Mesothelial cell of epicardium (in vitro differentiated cells): ENCODE results near the gene TMEM234. TPM values are rescaled to one million over a fixed set of nuclear protein-coding genes. Genes with fewer than 3 reads are reported as not detected.

ENCODE experiments used
- DNase-seq, 2 experiments: peaks; one replicate each; pipeline ENCODE4 v3.0.0; 2021; ENCODE audit warnings: low spot score in 2 of 2; ENCODE audit not compliant: unreplicated experiment in 2 of 2
- H3K27ac Mint-ChIP-seq: 2 replicates; pipeline ENCODE4 v1.8.0; 2021; ENCODE audit warnings: mixed read lengths
- H3K27me3 Mint-ChIP-seq: 2 replicates; pipeline ENCODE4 v1.8.0; 2021; ENCODE audit warnings: low read depth, mixed read lengths
- H3K36me3 Mint-ChIP-seq: 2 replicates; pipeline ENCODE4 v1.8.0; 2021; ENCODE audit warnings: mixed read lengths
- H3K4me1 Mint-ChIP-seq: 2 replicates; pipeline ENCODE4 v1.8.0; 2021; ENCODE audit warnings: mixed read lengths
- H3K4me3 Mint-ChIP-seq: 2 replicates; pipeline ENCODE4 v1.8.0; 2021; ENCODE audit warnings: mild to moderate bottlenecking, moderate library complexity, mixed read lengths
- H3K9me3 Mint-ChIP-seq: 2 replicates; pipeline ENCODE4 v1.8.0; 2021; ENCODE audit warnings: mixed read lengths
- CTCF ChIP-seq: fragments of 200-600 bp; sonication (generic); IDR thresholded peaks from one replicate; pipeline ENCODE4 v1.5.0; 2021; ENCODE audit warnings: antibody characterized with exemption; ENCODE audit not compliant: unreplicated experiment
- total RNA-seq: library from RNA; stranded (reverse); gene quantifications from 3 replicates; pipeline ENCODE4 v1.2.1, GENCODE V29; 2021

TMEM234 gene
- total RNA-seq, 1 donor from 2014 or later, result 32.9 TPM

DNA sequence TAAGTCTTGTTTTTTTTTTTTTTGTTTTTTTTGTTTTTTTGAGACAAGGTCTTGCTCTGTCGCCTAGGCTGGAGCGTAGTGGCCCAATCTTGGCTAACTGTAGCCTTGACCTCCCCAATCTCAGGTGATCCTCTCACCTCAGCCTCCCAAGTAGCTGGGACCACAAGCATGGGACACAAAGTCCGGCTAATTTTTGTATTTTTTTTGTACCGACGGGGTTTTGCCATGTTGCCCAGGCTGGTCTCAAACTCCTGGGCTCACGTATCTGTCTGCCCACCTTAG lies 35.0 kb upstream of the TMEM234 start:
- no peaks in the 10 kb centered on the region for H3K36me3 Mint-ChIP-seq
- H3K27ac Mint-ChIP-seq, result no peak overlapping the region
- no peaks in the 10 kb centered on the region for H3K27me3 Mint-ChIP-seq
- H3K4me1 Mint-ChIP-seq, result no peaks in the 10 kb centered on the region
- no peak for DNase-seq
- no peak overlapping the region for H3K4me3 Mint-ChIP-seq
- no peak for TF ChIP-seq CTCF
- no peaks in the 10 kb centered on the region for H3K9me3 Mint-ChIP-seq

- Mint-ChIP-seq H3K4me1 (peaks cover 2% of the 10 kb centered on the region), H3K4me3 (no peak overlapping the region), H3K9me3 (no peaks in the 10 kb centered on the region), H3K27me3 (no peaks in the 10 kb centered on the region), H3K36me3 (no peaks in the 10 kb centered on the region), H3K27ac (no peak overlapping the region)
- no peak for TF ChIP-seq CTCF
- DNase-seq, result no peak
Observed at GRCh38 chr1:32256473-32257226, 34.5 kb upstream of the TMEM234 start.

- Mint-ChIP-seq H3K27me3 (no peaks in the 10 kb centered on the region), H3K4me1 (peaks cover 8% of the 10 kb centered on the region), H3K36me3 (no peaks in the 10 kb centered on the region), H3K27ac (no peak overlapping the region), H3K9me3 (no peaks in the 10 kb centered on the region), H3K4me3 (no peak overlapping the region)
- DNase-seq, result no peak
- TF ChIP-seq CTCF, result no peak
Observed at GRCh38 chr1:32255072-32256071, 33.2 kb upstream of the TMEM234 start.

DNA sequence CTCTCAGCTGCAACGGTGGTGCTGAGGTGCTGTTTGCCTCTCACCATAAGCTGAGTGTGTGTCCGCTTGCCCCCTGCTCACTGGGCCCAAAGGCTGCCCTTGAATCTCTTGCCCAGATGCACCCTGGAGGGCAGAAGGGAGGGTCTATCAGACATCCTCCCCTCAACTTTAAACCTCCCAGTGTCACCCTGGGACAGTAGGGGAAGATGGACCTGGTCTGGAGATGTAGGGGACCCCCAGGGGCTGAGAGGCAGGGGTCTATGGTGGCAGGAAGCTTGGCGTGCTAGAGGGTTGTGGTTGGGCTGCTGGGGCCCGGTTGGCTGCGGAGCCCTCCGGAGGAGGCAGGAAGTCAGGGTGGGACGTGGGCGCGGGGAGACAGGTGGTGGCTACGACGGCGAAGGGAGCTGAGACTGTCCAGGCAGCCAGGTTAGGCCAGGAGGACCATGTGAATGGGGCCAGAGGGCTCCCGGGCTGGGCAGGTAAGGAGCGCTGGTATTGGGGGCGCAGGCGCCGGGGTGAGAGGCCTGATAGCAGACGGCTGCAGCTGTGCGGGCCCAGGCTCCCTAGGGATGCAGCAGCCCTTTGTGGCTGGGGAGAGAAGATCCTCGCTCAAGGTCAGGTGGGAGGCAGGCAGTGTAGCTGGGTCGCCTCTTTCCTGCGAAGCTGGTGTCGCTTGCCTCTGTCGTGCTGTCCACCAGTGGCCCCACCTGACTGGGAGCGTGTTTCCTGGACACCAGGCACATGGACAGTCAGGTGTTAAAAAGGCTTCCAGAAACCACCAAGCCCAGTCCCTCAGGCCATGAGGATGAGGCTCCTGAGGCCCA lies 29.0 kb upstream of the TMEM234 start, which contains the start of gene LCK:
Gene LCK, plus strand, starts transcription at position 373 of the 824 bp plus-strand sequence. CDS start 23,065 bp downstream, outside the sequence.
- Mint-ChIP-seq H3K27me3 (no peaks in the 10 kb centered on the region), H3K4me1 (peaks cover 19% of the 10 kb centered on the region), H3K4me3 (no peak within 1 kb of the TSS), H3K9me3 (no peaks in the 10 kb centered on the region), H3K27ac (peak within 1 kb of the TSS; percentile 21), H3K36me3 (no peaks in the 10 kb centered on the region)
- no peak for DNase-seq
- TF ChIP-seq CTCF, result no peak

- no peak for DNase-seq
- no peak overlapping the region for H3K4me3 Mint-ChIP-seq
- no peaks in the 10 kb centered on the region for H3K27me3 Mint-ChIP-seq
Observed at GRCh38 chr1:32249831-32250525, 27.8 kb upstream of the TMEM234 start.

More at GRCh38 chr1:32249831-32250525, 27.8 kb upstream of the TMEM234 start:
- no peak for TF ChIP-seq CTCF
- no peaks in the 10 kb centered on the region for H3K36me3 Mint-ChIP-seq
- no peaks in the 10 kb centered on the region for H3K9me3 Mint-ChIP-seq
- H3K4me1 Mint-ChIP-seq, result peaks cover 19% of the 10 kb centered on the region
- H3K27ac Mint-ChIP-seq, result no peak overlapping the region
